ENCODE results near the gene PAX4.

DNA sequence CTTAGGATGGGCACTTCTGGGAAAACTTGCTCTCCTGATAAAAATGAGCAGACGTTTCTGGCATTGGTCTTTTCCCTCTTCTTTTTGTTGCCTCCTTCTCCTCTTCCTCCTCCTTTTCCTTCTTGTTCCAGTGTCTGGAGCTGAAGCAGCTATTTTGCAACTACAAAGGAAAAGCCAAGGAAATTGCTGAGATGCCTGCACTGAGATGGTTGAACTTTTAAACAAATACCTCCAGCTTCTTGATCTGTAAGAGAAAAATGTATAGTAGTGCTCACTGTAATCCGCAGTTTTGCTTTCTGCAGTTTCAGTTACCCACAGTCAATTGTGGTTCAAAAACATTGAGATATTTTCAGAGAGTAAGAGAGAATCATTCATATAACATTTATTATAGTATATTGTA is 26.5 kb upstream of the PAX4 start:
- TF ChIP-seq, protein P1, sequence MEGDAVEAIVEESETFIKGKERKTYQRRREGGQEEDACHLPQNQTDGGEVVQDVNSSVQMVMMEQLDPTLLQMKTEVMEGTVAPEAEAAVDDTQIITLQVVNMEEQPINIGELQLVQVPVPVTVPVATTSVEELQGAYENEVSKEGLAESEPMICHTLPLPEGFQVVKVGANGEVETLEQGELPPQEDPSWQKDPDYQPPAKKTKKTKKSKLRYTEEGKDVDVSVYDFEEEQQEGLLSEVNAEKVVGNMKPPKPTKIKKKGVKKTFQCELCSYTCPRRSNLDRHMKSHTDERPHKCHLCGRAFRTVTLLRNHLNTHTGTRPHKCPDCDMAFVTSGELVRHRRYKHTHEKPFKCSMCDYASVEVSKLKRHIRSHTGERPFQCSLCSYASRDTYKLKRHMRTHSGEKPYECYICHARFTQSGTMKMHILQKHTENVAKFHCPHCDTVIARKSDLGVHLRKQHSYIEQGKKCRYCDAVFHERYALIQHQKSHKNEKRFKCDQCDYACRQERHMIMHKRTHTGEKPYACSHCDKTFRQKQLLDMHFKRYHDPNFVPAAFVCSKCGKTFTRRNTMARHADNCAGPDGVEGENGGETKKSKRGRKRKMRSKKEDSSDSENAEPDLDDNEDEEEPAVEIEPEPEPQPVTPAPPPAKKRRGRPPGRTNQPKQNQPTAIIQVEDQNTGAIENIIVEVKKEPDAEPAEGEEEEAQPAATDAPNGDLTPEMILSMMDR (conservative IDR thresholded peaks at IDR 0.05 in 1 of 2, IDR thresholded peaks at IDR 0.05 in 1 of 2; ENCODE audit: low read depth in 1 of 2, low read length in 2 of 2) = no peak
- no peak for TF ChIP-seq EZH2 (IDR thresholded peaks at IDR 0.05; ENCODE audit: low read length, missing control alignments)

Data from fibroblast of lung (primary cell).